ENCODE results near the gene OSBPL5.

OSBPL5 gene

GRCh38 chr11:3197878-3198528, 32.9 kb upstream of the OSBPL5 start:
- DNase-seq (ENCODE audit: low spot score) = no peak

- no peak for DNase-seq (ENCODE audit: low spot score)
These were observed 32.1 kb upstream of the OSBPL5 start for GRCh38 chr11:3197044-3197695.

- DNase-seq (ENCODE audit: low spot score) = no peak
These were observed 31.3 kb upstream of the OSBPL5 start for GRCh38 chr11:3196161-3197043.

- no peak for DNase-seq (ENCODE audit: low spot score)
These were observed 30.4 kb upstream of the OSBPL5 start for GRCh38 chr11:3195251-3196160.

- DNase-seq (ENCODE audit: low spot score) = no peak
These were observed 29.1 kb upstream of the OSBPL5 start for GRCh38 chr11:3194016-3194816.

GRCh38 chr11:3193373-3194015, 28.4 kb upstream of the OSBPL5 start:
- DNase-seq (ENCODE audit: low spot score) = no peak

GRCh38 chr11:3192511-3193372, 27.6 kb upstream of the OSBPL5 start:
- no peak for DNase-seq (ENCODE audit: low spot score)

GRCh38 chr11:3191586-3192324, 26.6 kb upstream of the OSBPL5 start:
- no peak for DNase-seq (ENCODE audit: low spot score)

GRCh38 chr11:3190600-3190999, 25.5 kb upstream of the OSBPL5 start:
- no peak for DNase-seq (ENCODE audit: low spot score)

- DNase-seq (ENCODE audit: low spot score) = no peak
These were observed 24.9 kb upstream of the OSBPL5 start for GRCh38 chr11:3189886-3190583.

- DNase-seq (ENCODE audit: low spot score) = no peak
These were observed 24.2 kb upstream of the OSBPL5 start for GRCh38 chr11:3189196-3189843.

GRCh38 chr11:3188496-3189195, 23.5 kb upstream of the OSBPL5 start:
- no peak for DNase-seq (ENCODE audit: low spot score)

- DNase-seq (ENCODE audit: low spot score) = no peak
These were observed 21.2 kb upstream of the OSBPL5 start for GRCh38 chr11:3186166-3186953.

- DNase-seq (ENCODE audit: low spot score) = no peak
These were observed 19.7 kb upstream of the OSBPL5 start for GRCh38 chr11:3184732-3185347.

GRCh38 chr11:3183523-3183922, 18.4 kb upstream of the OSBPL5 start:
- DNase-seq (ENCODE audit: low spot score) = no peak

GRCh38 chr11:3182462-3182852, 17.3 kb upstream of the OSBPL5 start:
- DNase-seq (ENCODE audit: low spot score) = no peak
